KMS-11 (cell line): ENCODE measurements around the gene INTS13.
"Not testable (repeated sequence)": the region's sequence is repeated elsewhere in the genome, so short reads cannot be mapped to it uniquely, and the experiment has no call there.

Experiments used
- H2AFZ ChIP-seq: fragments of 200-600 bp; sonication (generic); 2 replicates; pipeline ENCODE4 v1.6.1; 2016; ENCODE audit warnings: antibody characterized with exemption, mixed run types, low read depth
- H3K27ac ChIP-seq: fragments of 200-600 bp; sonication (generic); 2 replicates; pipeline ENCODE4 v1.6.1; 2016; ENCODE audit warnings: mild to moderate bottlenecking, mixed run types
- H3K27me3 ChIP-seq: fragments of 200-600 bp; sonication (generic); 2 replicates; pipeline ENCODE4 v1.6.1; 2017; ENCODE audit warnings: mild to moderate bottlenecking, low read depth, mixed run types, moderate library complexity; ENCODE audit not compliant: insufficient read depth
- H3K36me3 ChIP-seq: fragments of 200-600 bp; sonication (generic); 2 replicates; pipeline ENCODE4 v1.6.1; 2017; ENCODE audit warnings: mild to moderate bottlenecking, mixed run types; ENCODE audit not compliant: insufficient read depth
- H3K4me1 ChIP-seq: fragments of 200-600 bp; sonication (generic); 2 replicates; pipeline ENCODE4 v1.6.1; 2016; ENCODE audit warnings: mild to moderate bottlenecking, low read depth, mixed run types; ENCODE audit not compliant: poor library complexity, severe bottlenecking
- H3K4me2 ChIP-seq: fragments of 200-600 bp; sonication (generic); 2 replicates; pipeline ENCODE4 v1.7.0; 2016; ENCODE audit warnings: mild to moderate bottlenecking, mixed run types
- H3K4me3 ChIP-seq: fragments of 200-600 bp; sonication (generic); IDR thresholded peaks from 2 replicates; pipeline ENCODE4 v1.6.1; 2017; ENCODE audit warnings: low read depth, low read length, mixed read lengths; ENCODE audit not compliant: insufficient read depth
- H3K79me2 ChIP-seq: fragments of 200-600 bp; sonication (generic); 2 replicates; pipeline ENCODE4 v1.6.1; 2016; ENCODE audit warnings: low read depth, mixed run types; ENCODE audit not compliant: insufficient read depth
- H3K9ac ChIP-seq: fragments of 200-600 bp; sonication (generic); 2 replicates; pipeline ENCODE4 v1.6.1; 2016; ENCODE audit warnings: mild to moderate bottlenecking, mixed run types
- H4K20me1 ChIP-seq: fragments of 200-600 bp; sonication (generic); 2 replicates; pipeline ENCODE4 v1.6.1; 2016; ENCODE audit warnings: mild to moderate bottlenecking, mixed run types; ENCODE audit not compliant: insufficient read depth
- TF ChIP-seq, protein P1 (sequence below): fragments of 200-600 bp; sonication (generic); conservative IDR thresholded peaks from 2 replicates; pipeline ENCODE4 v1.6.1; 2017; ENCODE audit warnings: low read depth, mild to moderate bottlenecking, antibody characterized with exemption, low read length, moderate library complexity, mixed read lengths

INTS13 gene

DNA sequence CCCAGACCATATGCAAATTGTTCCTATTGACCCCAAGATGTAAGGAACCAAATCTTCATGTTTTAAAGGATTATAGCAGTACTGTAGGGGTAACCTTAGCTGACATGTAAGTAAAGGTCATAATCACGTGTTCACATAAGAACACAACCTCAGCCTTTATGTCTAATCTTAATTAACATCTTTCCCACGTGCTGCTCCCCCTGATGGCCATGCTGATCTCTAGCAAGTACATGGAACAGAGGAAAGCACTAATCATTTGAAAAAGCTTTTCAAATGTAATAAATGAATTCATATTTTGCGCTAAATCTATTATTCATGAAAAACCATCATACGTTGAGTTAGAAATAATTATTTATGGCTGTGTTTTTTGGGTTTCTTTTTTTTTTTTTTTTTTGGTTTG, 74.3 kb downstream of the INTS13 start:
- TF ChIP-seq, protein P1, sequence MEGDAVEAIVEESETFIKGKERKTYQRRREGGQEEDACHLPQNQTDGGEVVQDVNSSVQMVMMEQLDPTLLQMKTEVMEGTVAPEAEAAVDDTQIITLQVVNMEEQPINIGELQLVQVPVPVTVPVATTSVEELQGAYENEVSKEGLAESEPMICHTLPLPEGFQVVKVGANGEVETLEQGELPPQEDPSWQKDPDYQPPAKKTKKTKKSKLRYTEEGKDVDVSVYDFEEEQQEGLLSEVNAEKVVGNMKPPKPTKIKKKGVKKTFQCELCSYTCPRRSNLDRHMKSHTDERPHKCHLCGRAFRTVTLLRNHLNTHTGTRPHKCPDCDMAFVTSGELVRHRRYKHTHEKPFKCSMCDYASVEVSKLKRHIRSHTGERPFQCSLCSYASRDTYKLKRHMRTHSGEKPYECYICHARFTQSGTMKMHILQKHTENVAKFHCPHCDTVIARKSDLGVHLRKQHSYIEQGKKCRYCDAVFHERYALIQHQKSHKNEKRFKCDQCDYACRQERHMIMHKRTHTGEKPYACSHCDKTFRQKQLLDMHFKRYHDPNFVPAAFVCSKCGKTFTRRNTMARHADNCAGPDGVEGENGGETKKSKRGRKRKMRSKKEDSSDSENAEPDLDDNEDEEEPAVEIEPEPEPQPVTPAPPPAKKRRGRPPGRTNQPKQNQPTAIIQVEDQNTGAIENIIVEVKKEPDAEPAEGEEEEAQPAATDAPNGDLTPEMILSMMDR = peak; percentile 30; the same call in 1 of the 2 replicates
- H3K9ac ChIP-seq = no peak overlapping the region
- no peak overlapping the region for H2AFZ ChIP-seq
- H3K36me3 ChIP-seq = no peaks in the 10 kb centered on the region
- H3K27me3 ChIP-seq = no peaks in the 10 kb centered on the region
- no peak overlapping the region for H3K4me2 ChIP-seq
- no peak overlapping the region for H3K27ac ChIP-seq
- H3K79me2 ChIP-seq = no peaks in the 10 kb centered on the region
- H3K4me3 ChIP-seq = no peak overlapping the region
- peaks cover 35% of the 10 kb centered on the region for H3K4me1 ChIP-seq
- H4K20me1 ChIP-seq = no peaks in the 10 kb centered on the region

DNA sequence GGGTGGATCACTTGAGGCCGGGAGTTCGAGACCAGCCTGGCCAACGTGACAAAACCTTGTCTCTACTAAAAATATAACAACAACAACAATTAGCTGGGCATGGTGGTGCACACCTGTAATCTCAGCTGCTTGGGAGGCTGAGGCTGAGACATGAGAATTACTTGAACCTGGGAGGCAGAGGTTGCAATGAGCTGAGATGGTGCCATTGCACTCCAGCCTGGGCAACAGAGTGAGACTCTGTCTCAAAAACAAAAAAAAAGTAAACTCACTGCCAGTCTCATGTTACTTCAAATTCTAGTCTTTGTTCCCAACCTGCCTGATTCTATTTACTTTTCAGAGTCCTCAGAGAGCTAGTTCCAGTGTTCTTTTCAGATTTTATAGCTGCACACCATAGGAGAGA, 75.0 kb downstream of the INTS13 start:
- H3K4me2 ChIP-seq, H3K27me3 ChIP-seq, H4K20me1 ChIP-seq, H3K4me3 ChIP-seq, H3K79me2 ChIP-seq, H2AFZ ChIP-seq, H3K36me3 ChIP-seq, H3K9ac ChIP-seq, H3K27ac ChIP-seq: not testable (repeated sequence)
- peaks cover 28% of the 10 kb centered on the region for H3K4me1 ChIP-seq

DNA sequence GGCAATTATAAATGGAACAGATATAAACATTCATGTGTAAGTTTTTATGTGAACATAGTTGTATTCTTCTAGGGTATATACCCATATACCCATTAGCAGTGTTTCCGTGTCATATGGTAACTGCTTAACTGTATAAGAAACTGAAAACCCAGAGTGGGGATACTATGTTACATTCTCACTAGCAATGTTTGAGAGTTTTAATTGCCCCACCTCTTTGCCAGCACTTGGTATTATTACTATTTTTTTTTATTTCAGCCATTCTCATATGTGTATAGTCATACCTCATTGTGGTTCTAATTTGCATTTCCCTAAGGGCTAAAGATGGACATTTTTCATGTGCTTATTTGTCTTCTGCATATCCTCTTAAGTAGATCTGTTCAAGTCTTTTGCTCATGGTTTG, 76.1 kb downstream of the INTS13 start:
- Histone ChIP-seq H3K4me2 (no peak overlapping the region), H3K79me2 (no peaks in the 10 kb centered on the region), H3K27me3 (no peaks in the 10 kb centered on the region), H3K36me3 (no peaks in the 10 kb centered on the region), H3K27ac (no peak overlapping the region), H3K9ac (no peak overlapping the region), H3K4me3 (no peak overlapping the region), H2AFZ (no peak overlapping the region), H4K20me1 (no peaks in the 10 kb centered on the region), H3K4me1 (peaks cover 17% of the 10 kb centered on the region)
- TF ChIP-seq, protein P1 = no peak

DNA sequence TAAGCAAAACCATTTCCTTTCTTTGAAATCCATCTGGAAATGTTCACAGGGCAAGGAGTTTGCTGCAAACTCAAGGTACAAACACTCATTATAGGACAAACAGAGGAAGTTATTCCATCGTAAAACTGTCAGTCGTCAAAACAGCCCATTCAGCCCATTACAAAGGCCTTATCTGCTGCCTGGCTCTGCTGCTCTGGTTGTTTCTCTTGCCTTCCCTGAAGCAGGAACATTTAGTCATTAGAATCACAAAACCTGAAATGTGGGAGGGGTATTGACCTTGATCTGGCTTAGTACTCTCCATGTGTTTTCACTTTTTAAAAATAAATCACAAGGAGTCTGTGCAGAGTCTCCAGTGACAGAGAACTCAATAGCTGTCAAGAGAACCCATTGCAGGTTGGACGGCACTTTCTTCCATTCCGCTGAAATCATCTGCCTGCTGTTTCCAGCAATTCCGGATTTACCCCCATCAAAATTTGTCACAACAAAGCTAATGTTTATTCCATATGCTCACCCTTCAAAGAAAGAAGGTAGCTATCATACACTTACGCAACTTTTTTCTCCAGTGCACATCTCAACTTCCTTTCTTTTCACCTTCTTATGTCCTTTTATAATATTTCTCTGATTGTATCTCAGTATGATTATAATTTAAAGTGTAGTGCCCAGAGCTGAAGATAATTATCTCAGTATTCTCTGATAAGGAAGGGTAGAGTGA, 80.2 kb downstream of the INTS13 start:
- Histone ChIP-seq H3K4me2 (no peak overlapping the region), H4K20me1 (no peaks in the 10 kb centered on the region), H3K9ac (no peak overlapping the region), H3K27ac (no peak overlapping the region), H3K4me1 (peaks cover 22% of the 10 kb centered on the region), H3K27me3 (no peaks in the 10 kb centered on the region), H3K36me3 (no peaks in the 10 kb centered on the region), H2AFZ (no peak overlapping the region), H3K79me2 (no peaks in the 10 kb centered on the region), H3K4me3 (no peak overlapping the region)
- TF ChIP-seq, protein P1 = no peak

DNA sequence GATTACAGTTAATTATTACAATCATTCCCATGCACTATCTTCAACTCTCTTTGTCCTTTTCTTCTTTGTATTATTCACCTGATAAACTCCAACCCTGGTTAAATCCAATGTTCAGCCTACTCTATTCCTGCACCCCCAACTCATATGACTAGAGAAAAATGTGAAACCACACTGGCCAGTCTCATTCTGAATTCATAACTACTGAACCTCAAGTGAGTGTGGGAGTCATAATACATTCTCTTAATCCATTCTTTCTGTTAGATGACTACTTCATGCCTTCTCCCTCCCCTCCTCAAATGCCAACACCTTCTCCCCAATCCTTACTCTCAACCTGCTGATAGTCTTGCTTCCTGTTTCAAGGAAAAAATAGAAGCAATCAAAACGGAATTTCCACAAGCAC, 82.4 kb downstream of the INTS13 start:
- Histone ChIP-seq H3K9ac (no peak overlapping the region), H3K36me3 (no peaks in the 10 kb centered on the region), H3K4me3 (no peak overlapping the region), H3K27me3 (no peaks in the 10 kb centered on the region), H2AFZ (no peak overlapping the region), H4K20me1 (no peaks in the 10 kb centered on the region), H3K79me2 (no peaks in the 10 kb centered on the region), H3K27ac (no peak overlapping the region), H3K4me1 (peaks cover 22% of the 10 kb centered on the region), H3K4me2 (no peak overlapping the region)
- TF ChIP-seq, protein P1 = no peak
